HG02798 (cell line): ENCODE measurements around the gene UBXN11.

Experiments
- ATAC-seq: cut with Tn5 transposase; IDR thresholded peaks from one replicate; pipeline ENCODE4 v1.9.1; 2021; ENCODE audit warnings: mild to moderate bottlenecking; ENCODE audit not compliant: unreplicated experiment, poor library complexity

Gene UBXN11

DNA sequence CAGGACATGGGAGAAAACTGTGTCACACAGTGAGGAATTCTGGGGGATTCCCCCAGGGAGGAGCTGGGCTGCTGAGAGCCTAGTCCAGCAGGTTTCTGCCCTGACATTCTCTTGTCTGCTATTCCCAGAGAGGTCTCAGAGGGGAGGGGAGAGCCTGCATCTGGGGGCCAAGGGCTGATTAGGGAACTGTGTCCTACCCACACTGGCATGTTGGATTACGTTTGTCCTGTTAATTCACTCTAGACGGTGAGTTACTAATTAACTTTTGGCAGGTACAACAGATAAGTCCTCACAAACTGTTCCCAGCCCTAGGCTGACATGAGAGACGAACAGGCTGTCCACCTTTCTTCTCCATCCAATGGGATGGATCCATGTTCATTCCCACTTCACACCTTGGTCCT lies 29.2 kb downstream of the UBXN11 start:
- no peak for ATAC-seq

GRCh38 chr1:26276432-26276838 lies 30.0 kb downstream of the UBXN11 start:
- ATAC-seq = no peak

GRCh38 chr1:26275580-26276431 lies 30.6 kb downstream of the UBXN11 start:
- no peak for ATAC-seq

DNA sequence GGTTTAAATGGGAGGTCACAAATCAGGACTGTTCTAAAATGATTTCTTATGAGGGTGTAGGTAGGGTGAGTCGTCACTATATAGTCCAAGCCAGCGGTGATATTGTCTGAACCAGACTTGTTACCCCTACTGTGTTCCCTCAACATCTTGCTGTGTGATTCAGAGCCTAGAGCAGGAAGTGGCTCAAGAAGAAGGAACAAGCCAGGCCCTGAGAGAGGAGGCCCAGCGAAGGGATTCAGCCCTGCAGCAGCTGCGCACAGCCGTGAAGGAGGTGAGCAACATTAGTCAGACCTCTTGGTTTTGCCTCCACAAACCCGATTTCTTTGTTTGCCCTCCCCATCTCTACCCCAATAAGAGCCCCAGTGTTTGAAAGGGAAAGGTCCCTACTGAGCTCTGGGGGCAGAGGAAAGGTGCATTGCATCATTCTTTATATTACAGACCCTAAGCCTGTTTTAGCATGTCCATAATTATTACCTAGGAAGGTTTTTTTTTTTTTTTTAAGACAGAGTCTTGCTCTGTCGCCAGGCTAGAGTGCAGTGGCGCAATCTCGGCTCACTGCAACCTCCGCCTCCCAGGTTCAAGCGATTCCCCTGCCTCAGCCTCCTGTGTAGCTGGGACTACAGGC lies 31.5 kb downstream of the UBXN11 start:
- no peak for ATAC-seq

- ATAC-seq = no peak
These were observed 37.3 kb downstream of the UBXN11 start for GRCh38 chr1:26269198-26269550.

DNA sequence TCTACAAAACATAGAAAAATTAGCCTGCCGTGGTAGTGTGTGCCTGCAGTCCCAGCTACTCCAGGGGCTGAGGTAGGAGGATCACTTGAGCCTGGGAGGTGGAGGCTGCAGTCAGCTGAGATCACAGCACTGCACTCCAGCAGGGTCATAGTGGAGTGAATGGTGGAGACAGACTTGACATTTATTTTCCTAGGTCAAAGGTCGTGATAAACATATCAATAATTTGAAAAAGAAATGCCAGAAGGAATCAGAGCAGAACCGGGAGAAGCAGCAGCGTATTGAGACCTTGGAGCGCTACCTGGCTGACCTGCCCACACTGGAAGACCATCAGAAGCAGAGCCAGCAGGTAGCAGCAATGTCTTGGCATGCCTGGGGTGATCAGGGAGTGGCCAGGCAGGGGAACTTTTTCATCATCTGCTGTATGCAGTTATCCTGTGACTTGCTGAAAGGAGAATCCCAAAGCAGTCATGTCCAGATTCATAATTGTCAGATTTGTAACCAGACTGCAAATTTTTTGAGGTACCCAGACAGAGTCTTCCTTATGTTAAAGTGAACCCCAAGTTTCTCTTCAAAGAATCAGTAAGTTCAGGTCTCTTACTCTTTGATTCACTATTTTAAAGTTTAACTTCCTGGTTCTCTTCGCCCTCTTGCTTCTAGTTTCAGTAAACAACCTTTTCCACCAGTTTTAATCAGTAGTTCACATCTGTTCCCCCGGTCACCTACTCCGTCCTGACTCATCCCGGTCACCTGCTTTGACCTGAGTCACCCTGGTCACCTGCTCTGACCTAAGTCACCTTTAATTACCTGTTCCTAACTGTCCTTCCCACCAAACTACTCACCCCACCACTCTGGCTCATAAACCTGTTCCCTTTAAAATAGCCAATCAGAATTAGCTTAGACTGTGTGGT lies 37.9 kb downstream of the UBXN11 start:
- no peak for ATAC-seq

- ATAC-seq = no peak
These were observed 41.0 kb downstream of the UBXN11 start for GRCh38 chr1:26265405-26265804.

DNA sequence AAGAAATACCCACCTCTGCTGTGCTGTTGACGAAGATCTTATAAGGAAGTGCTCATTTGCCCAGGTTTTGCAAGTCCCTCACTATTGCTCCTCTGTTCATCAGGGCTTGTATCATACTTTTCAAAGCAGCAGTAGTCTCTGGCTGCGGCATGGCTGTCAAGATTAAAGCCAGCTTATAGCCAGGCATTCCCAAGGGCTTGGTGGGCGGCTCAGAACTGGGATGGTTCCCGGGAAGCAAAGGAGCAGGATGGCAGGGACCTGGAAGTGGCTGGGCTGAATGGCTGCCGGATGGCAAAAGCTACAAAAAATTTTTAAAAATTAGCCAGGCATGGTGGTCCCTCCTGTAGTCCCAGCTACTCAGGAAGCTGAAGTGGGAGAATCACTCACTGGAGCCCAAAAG lies 43.2 kb downstream of the UBXN11 start:
- no peak for ATAC-seq

GRCh38 chr1:26259578-26259977 lies 46.9 kb downstream of the UBXN11 start:
- ATAC-seq = no peak

DNA sequence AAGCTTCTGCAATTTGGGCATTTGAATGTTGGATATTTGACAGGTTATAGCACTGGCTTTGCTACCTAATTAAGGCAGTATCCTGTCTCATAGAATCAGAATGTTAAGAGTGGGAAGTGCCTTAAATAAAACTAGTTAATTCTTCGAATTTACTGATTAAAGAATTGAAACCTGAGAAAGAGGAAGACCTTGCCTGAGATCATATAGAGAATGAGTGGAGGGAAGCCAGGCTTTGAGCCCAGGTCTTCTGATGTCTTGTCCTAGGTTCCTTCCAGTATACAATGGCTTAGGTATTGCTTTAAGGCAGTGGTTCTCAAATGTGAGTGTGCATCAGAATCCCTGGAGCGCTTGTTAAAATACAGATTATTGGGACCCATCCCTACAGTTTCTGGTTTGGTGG lies 47.4 kb downstream of the UBXN11 start:
- ATAC-seq = no peak

- no peak for ATAC-seq
These were observed 49.2 kb downstream of the UBXN11 start for GRCh38 chr1:26257222-26257621.

- no peak for ATAC-seq
These were observed 52.0 kb downstream of the UBXN11 start for GRCh38 chr1:26254404-26254803.

- ATAC-seq = no peak
These were observed 53.7 kb downstream of the UBXN11 start for GRCh38 chr1:26252718-26253117.

- ATAC-seq = no peak
These were observed 66.5 kb downstream of the UBXN11 start for GRCh38 chr1:26239936-26240335.

GRCh38 chr1:26237230-26237966 lies 69.0 kb downstream of the UBXN11 start:
- ATAC-seq = no peak

DNA sequence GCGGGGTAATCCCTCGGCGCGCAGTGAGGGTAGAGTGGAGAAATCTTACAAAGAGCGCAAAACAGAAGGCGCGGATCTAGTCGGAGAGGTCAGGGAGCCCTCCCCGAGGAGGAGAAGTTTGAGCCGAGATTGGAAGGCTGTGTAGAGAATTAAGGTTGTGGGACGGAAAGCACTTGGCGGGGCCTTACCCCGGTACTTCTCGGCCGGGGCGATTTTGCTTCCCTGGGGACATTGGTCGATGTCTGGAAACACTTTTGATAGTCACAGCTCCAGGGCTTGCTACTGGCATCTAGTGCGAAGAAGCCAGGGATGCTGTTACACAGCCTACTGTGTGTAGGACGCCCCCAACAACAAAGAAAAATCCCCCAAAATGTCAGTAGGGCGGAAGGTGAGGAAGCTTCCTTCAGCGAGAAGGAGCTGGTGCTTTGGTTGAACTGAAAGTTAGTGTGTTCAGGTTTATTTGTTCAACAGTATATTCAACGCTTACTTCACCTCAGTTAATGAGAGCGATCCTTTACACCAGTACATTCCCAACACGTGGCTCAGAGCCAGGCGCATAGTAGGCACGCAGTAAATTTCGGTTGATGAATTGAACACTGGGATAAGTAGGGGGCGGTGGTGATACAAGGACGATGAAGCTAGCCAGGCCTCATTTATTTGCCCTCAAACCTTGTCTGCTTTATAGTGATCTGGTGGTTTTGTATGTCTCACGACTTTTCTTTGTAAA lies 71.6 kb downstream of the UBXN11 start:
- no peak for ATAC-seq

GRCh38 chr1:26233903-26234643 lies 72.4 kb downstream of the UBXN11 start, which contains the start of gene CEP85:
CEP85 (plus strand) TSS chr1:26234200; CDS start chr1:26239784, 5,584 bp downstream.
- ATAC-seq = peak; percentile 94
